GM19324 (cell line): ENCODE measurements around the gene OPRD1.

ENCODE experiments used
- ATAC-seq: cut with Tn5 transposase; IDR thresholded peaks from one replicate; pipeline ENCODE4 v1.9.1; 2021; ENCODE audit warnings: mild to moderate bottlenecking, moderate library complexity; ENCODE audit not compliant: unreplicated experiment, low FRiP score

The OPRD1 gene

DNA sequence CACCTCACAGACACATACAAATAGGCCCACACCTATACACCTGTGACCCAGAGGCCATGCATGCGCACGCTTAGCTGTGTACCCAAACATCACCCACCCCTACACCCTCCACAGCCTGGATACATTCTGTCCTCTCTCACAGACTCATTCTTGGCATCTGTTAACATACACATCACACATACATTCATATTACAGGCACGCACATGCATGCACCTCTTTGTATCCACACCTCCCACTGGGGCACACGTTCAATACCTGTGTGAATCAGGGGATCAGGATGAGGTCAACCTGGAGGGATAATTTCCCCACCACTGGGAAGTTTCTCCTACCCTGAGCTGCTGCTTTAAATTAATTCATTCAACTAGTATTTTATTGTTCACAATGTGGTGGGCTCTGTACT is 66.8 kb downstream of the OPRD1 start:
- no peak for ATAC-seq

DNA sequence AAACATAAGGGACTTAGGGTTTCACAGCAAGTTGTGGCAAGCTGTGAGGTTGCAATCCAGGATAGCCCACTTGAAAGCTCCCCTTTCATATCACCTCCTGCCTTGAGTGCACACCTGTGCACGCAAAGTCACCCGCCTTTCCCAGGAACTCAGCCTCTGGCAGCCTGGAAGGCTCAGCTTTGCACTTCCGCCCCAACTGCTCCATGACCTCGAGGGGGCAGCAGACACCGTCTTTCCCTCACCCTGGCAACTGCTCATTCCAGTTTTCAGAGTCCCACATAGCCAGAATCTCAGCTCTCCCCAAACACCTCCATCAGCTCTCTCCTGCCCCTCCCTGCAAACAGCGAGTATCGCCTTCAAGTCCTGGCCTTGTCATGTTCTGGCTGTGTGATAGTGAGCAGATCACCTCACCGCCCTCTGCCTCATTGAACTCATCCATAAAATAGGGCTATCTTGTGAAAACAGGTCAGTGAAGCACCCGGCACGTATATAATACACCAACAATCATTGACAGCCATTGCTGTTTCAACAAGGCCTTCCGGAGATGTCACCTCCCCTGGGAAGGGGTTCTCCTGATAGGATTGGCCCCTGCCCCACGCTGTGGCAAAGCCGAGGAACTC is 70.1 kb downstream of the OPRD1 start:
- ATAC-seq = no peak

GRCh38 chr1:28883242-28883616 is 71.3 kb downstream of the OPRD1 start:
- ATAC-seq = no peak

DNA sequence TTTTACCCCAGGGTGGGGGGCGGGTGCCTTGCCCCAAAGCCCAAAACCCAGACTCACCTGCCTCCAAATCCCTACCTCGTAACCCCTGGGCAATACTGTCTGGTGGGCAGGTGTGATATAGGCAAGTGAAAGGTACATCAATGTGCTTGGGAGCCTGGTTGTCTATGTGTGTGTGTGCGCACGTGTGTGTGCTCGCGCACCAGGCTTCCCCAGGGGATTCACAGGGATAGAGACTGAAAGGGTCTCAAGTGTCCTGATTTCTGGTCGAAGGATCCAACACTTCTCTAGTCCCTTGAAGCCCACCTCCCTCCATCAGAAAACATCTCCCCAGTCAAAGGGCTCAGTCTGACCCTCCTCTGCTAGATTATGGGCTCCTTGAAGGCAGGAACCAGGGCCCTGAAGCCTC is 73.5 kb downstream of the OPRD1 start:
- no peak for ATAC-seq

DNA sequence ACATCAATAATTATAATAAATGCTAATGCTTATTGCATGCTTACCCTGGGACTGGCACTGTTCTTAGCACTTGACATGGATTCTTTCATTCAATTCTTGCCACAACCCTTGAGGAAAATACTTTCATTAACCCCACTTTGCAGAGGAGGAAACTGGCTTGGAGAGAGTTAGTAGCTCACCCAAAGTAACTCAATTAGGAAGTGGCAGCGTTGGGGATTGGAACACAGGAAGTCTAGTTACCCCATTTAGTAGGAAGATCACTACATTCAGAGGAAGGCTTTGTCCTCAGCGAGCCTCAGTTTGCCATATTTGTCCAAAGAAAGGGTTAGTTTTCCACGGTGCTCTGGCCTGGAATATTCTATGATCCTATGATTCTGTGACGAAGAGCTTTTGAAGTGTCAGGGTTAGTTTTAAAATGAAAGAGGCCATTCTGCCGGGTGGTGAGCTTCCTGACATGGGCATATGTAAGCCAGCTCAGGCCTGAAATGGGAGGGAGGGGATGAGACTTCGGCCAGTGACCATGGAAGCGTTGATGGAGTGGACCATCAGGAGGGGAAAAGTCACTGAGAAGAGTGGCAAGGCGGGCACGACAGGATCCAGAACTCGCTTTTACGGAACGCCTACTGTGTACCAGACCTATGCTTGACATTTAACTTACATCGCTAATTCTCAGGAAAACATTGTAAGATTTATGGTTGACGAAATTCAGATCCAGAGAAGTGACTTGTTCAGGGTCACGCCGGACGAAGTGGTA is 74.2 kb downstream of the OPRD1 start:
- no peak for ATAC-seq

- ATAC-seq = peak; percentile 71
These were observed 74.9 kb downstream of the OPRD1 start for GRCh38 chr1:28886731-28887418.

DNA sequence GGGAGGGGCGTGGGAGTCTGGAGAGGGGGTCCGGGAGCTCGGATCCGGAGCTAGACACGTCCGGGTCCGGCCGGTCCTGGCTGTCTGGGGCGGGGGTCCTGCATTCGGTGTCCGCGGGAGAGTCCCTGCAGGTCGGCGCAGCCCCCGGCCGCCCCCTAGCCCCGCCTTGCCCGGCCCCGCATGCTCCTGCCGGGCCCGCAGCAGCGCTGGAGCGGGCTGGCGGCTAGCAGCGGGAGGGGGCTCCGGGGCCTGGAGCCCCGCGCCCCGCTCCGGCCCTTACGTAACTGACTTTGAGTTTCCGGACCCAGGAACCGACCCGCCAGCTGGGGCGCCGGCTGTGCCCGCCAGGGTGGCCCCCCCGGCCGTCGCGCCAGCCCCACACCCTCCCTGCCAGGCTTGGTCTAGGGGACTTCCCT is 75.5 kb downstream of the OPRD1 start:
- no peak for ATAC-seq

DNA sequence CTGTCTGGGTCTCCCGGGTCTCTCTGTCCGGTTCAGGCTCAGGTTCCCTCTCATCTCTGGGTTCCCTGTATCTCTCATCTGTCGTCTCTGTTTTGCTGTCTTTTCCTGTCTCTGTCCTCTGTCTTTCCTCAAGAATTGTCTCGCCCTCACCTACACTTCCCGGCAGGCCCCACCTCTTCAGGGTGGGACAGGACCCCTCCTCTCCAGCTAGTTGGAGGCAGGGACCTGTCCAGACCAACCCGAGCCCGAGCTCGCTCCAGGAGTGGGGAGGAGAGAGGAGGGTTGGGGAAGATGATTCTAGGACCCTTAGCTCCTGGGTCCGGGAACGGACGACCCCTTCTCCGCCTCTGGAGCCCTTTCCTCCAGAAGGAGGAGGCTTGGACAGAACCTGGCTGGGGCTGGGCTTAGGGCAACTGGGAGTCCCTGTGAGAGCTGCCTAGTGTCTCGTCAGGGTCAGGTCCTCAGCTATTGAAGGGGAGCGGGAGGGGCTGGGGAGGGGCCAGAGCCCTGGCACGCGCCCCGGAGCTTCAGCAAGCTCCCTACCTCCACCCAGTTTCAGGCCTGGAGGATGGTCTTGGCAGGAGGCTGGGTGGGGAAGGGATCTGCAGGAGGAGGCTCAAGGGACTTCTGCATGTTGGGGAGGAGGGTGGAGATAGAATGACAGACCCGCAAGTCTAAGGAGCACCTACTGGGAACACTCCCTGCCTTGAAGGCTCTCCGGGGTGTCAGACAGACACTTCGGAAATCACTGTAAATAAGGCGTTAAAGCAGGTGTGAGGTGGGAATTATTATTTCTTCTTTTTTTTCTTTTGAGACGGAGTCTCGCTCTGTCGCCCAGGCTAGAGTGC is 76.1 kb downstream of the OPRD1 start:
- no peak for ATAC-seq

- no peak for ATAC-seq
These were observed 76.9 kb downstream of the OPRD1 start for GRCh38 chr1:28888915-28889314.

DNA sequence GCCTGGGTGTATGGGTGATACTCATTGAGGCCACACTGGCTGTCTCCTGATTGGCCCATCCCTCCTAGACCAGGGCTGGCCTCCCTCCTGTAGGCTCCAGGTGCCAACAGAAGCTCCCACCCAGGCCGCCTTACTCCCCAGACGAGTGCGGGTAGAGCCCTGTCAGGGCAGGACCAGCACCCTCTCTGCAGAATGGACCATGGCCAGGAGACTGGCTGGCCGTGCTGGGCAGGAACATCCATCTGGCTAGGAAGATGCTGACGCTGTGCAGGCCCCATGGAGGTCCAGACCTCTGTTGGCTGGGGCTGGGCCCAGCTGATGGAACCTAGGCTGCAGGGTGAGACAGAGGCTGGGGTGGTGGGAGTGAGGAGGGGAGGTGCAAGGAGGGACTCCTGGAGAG is 77.4 kb downstream of the OPRD1 start:
- ATAC-seq = no peak

DNA sequence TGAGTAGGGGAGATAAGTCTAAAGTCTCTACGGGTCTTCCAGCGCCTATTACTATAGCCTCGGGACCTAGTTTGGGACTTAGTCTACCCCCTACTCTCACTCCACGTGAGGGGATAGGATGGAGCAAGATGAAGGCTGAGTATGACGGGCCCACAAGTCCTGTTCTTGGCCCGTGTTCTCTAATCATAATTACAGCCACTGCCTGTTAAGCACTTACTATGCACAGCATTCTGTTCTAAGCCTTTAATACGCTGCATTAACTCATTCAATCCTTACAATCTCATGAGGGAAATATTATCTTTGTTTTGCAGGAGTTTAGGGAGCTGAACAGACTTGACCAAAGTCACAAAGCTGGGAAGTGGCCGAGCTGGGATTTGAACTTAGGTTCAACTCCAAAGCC is 78.5 kb downstream of the OPRD1 start:
- ATAC-seq = no peak

GRCh38 chr1:28890836-28891235 is 78.9 kb downstream of the OPRD1 start:
- ATAC-seq = no peak

GRCh38 chr1:28891256-28891655 is 79.3 kb downstream of the OPRD1 start:
- no peak for ATAC-seq

GRCh38 chr1:28893403-28894102 is 81.6 kb downstream of the OPRD1 start:
- ATAC-seq = no peak

DNA sequence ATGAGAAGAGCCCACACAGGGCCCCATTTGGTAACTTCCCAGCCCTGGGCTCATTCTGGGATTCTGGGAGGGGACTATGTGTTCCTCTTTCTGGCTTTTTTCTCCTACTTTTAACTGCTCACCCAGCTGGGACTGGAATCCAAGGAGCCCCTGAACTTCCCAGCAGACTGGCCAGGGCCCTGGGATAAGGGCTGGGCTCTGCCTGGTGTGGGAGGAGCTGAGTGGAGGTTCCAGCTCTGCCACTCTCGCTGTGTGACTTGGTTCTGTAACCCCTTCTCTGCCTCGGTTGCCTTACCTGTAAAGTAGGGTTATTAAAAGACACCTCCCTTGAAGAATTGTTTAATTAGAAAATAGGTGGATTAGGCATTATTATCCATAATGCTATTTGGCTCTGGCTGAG is 82.8 kb downstream of the OPRD1 start:
- ATAC-seq = no peak

DNA sequence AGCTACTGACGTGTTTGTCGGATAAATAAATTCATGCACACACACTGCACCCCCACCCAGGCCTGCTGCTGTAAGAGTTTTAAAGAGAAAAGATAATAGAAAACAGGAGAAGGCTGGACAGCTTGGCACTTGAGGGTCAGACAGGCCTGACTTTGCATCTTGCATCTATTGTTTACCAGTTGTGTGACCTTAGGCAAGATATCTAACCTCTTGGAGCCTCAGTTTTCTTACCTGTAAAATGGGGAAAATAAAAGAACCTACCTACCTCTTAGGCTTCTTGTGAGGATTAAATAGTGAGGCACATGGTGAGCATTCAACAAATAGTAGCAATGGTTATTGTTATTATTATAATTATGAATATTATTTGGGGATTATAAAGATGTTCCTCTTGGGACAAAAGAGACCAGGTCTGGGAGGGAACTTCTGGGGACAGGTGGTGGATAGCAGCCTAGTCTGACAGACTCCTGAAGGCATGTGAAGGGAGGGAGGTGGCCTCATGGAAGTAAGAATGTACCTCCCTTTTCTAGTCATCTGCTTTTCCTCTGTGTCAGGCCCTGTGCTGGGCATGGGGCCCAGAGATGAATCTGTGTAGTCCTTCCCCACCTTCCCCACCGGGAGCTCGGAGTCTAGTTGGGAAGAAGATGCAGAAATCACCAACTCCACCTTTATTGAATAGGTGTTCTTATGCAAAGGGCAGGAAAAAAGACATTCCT is 84.1 kb downstream of the OPRD1 start:
- ATAC-seq = no peak

GRCh38 chr1:28896609-28896986 is 84.6 kb downstream of the OPRD1 start:
- no peak for ATAC-seq

DNA sequence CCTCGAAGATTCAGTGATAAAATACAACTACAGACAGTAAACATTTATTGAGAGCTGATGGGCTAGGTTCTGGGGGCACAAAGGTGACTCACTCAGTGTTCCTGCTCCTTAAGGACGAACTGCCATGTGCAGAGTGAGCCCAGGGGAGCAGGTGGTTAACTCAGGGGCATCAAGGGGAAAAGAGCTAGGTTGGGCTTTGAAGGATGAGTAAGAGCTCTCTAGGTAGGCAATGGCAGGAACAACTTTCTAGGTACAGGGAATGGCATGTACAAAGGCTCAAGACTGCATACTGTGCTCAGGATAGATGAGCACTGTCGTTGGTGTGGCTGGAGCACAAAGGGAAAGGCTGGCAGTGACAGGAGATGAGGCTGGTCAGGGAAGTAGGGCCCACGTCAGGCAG is 85.8 kb downstream of the OPRD1 start:
- no peak for ATAC-seq

- no peak for ATAC-seq
These were observed 86.5 kb downstream of the OPRD1 start for GRCh38 chr1:28898405-28898881.

- no peak for ATAC-seq
These were observed 87.3 kb downstream of the OPRD1 start for GRCh38 chr1:28899267-28899666.
